HCT116 (cell line): ENCODE results near the gene ABCB10. TPM values are rescaled to one million over a fixed set of nuclear protein-coding genes. Genes with fewer than 3 reads are reported as not detected.

Experiments used
- ATAC-seq: fragments of 200-7000 bp; cut with Tn5 transposase; 2 replicates; pipeline ENCODE4 v1.9.1; 2020; ENCODE audit warnings: mild to moderate bottlenecking, moderate library complexity
- BruUV-seq: library from RNA; stranded (reverse); fragments of 400-500 nt; replicated peaks from 2 replicates; lab custom pipeline; 2021; lab: Mats Ljungman, UMichigan
- CTCF ChIA-PET: fragments of 300-600 bp; sonication (Branson Sonifier 250); formaldehyde crosslinking; loops from one replicate; lab custom pipeline; 2021; ENCODE audit warnings: antibody characterized with exemption; lab: Charles Lee
- POLR2A ChIA-PET: fragments of 300-600, 350-600 bp; sonication (Branson Sonifier 250); formaldehyde crosslinking; loops from one replicate; lab custom pipeline; 2021; ENCODE audit warnings: antibody characterized with exemption; lab: Charles Lee
- RAD21 ChIA-PET, 2 experiments: fragments of 300-600 bp; sonication (Branson Sonifier 250); formaldehyde crosslinking; loops; one replicate each; lab custom pipeline; 2023; ENCODE audit warnings: low total read pairs in 2 of 2; ENCODE audit not compliant: uncharacterized antibody in 2 of 2, unreplicated experiment in 2 of 2, low non-redundant PET in 1 of 2; lab: Charles Lee
- DNase-seq: peaks from one replicate; pipeline ENCODE4 v3.0.0-alpha.2; 2010; ENCODE audit warnings: low read depth, low spot score
- H2AFZ ChIP-seq: fragments of 200-600 bp; shearing (Covaris generic), sonication (generic); 2 replicates; pipeline ENCODE4 v1.6.1; 2017; ENCODE audit warnings: low read depth, mixed run types, mixed read lengths, antibody characterized with exemption, low read length; ENCODE audit not compliant: poor library complexity, severe bottlenecking
- H3K27ac ChIP-seq: 2 replicates; pipeline ENCODE4 v1.5.1; 2012; ENCODE audit warnings: low read depth, low read length
- H3K27me3 ChIP-seq: fragments of 200-600 bp; sonication (generic); 2 replicates; pipeline ENCODE4 v1.6.1; 2016; ENCODE audit warnings: mixed run types, low read length, mixed read lengths; ENCODE audit not compliant: insufficient read depth
- H3K36me3 ChIP-seq, 2 experiments: fragments of 200-500 bp in 1 of 2; fragments of 200-600 bp in 1 of 2; sonication (Bioruptor generic) in 1 of 2; sonication (generic) in 1 of 2; 2 replicates each; pipeline versions ENCODE4 v1.5.1 to v1.6.1; 2014 to 2016; ENCODE audit warnings: low read length in 2 of 2, inconsistent platforms in 1 of 2, mixed read lengths in 1 of 2, mixed run types in 1 of 2; ENCODE audit not compliant: insufficient read depth in 2 of 2, control insufficient read depth in 1 of 2
- H3K4me1 ChIP-seq, 2 experiments: fragments of 200-600 bp in 1 of 2; sonication (generic) in 1 of 2; 2 replicates each; pipeline versions ENCODE4 v1.5.1 to v1.6.1; 2012 to 2017; ENCODE audit warnings: low read length in 2 of 2, inconsistent platforms in 1 of 2, mild to moderate bottlenecking in 1 of 2, mixed read lengths in 1 of 2, mixed run types in 1 of 2, moderate library complexity in 1 of 2; ENCODE audit not compliant: insufficient read depth in 2 of 2, control insufficient read depth in 1 of 2
- H3K4me2 ChIP-seq: fragments of 200-600 bp; sonication (generic); 2 replicates; pipeline ENCODE4 v1.6.1; 2017; ENCODE audit warnings: mixed run types, low read length, mixed read lengths
- H3K4me3 ChIP-seq, 2 experiments: fragments of 200-600 bp in 1 of 2; sonication (generic) in 1 of 2; replicated peaks in 1 of 2; 2 replicates each; pipeline ENCODE4 v1.5.1; 2011 to 2016; ENCODE audit warnings: low read length in 2 of 2, control low read depth in 1 of 2, low read depth in 1 of 2, mild to moderate bottlenecking in 1 of 2, mixed read lengths in 1 of 2, mixed run types in 1 of 2
- H3K79me2 ChIP-seq: fragments of 200-600 bp; sonication (generic); 2 replicates; pipeline ENCODE4 v1.6.1; 2017; ENCODE audit warnings: mild to moderate bottlenecking, mixed run types, low read length, moderate library complexity, mixed read lengths; ENCODE audit not compliant: insufficient read depth
- H3K9ac ChIP-seq: fragments of 200-600 bp; sonication (generic); 2 replicates; pipeline ENCODE4 v1.6.1; 2016; ENCODE audit warnings: low read length, mixed read lengths
- H3K9me2 ChIP-seq: fragments of 200-600 bp; sonication (generic), shearing (Covaris generic); 2 replicates; pipeline ENCODE4 v1.6.1; 2017; ENCODE audit warnings: mixed run types, mild to moderate bottlenecking, moderate library complexity; ENCODE audit not compliant: insufficient read depth
- H3K9me3 ChIP-seq, 2 experiments: fragments of 200-500 bp in 1 of 2; fragments of 200-600 bp in 1 of 2; sonication (Bioruptor generic) in 1 of 2; sonication (generic) in 1 of 2; 2 replicates each; pipeline ENCODE4 v1.6.1; 2014 to 2017; ENCODE audit warnings: low read length in 2 of 2, mixed read lengths in 2 of 2, inconsistent platforms in 1 of 2, low read depth in 1 of 2, mild to moderate bottlenecking in 1 of 2, mixed run types in 1 of 2, moderate library complexity in 1 of 2; ENCODE audit not compliant: control insufficient read depth in 1 of 2, insufficient read depth in 1 of 2
- H4K20me1 ChIP-seq: fragments of 200-600 bp; sonication (generic), shearing (Covaris generic); 2 replicates; pipeline ENCODE4 v1.6.1; 2017; ENCODE audit warnings: mixed run types, mild to moderate bottlenecking, moderate library complexity; ENCODE audit not compliant: insufficient read depth
- CTCF ChIP-seq, 3 experiments: fragments of 200-600 bp in 1 of 3; sonication (generic) in 1 of 3; IDR thresholded peaks in 2 of 3; conservative IDR thresholded peaks in 1 of 3; 2 replicates each; pipeline ENCODE4 v1.5.1; 2012 to 2017; ENCODE audit warnings: low read depth in 2 of 3, low read length in 2 of 3, antibody characterized with exemption in 1 of 3, borderline replicate concordance in 1 of 3, control low read depth in 1 of 3, mild to moderate bottlenecking in 1 of 3, mixed read lengths in 1 of 3, mixed run types in 1 of 3, moderate library complexity in 1 of 3; ENCODE audit not compliant: insufficient read depth in 1 of 3
- EGR1 ChIP-seq: IDR thresholded peaks from 2 replicates; pipeline ENCODE4 v1.6.1; 2012; ENCODE audit warnings: low read depth
- EZH2 ChIP-seq: fragments of 200-600 bp; sonication (generic); IDR thresholded peaks from 2 replicates; pipeline ENCODE4 v1.6.1; 2017; ENCODE audit warnings: antibody characterized with exemption, mixed run types
- EZH2phosphoT487 ChIP-seq: fragments of 200-600 bp; IDR thresholded peaks from 2 replicates; pipeline ENCODE4 v1.6.1; 2018; ENCODE audit warnings: antibody characterized with exemption, borderline replicate concordance
- FOSL1 ChIP-seq: IDR thresholded peaks from 2 replicates; pipeline ENCODE4 v1.6.1; 2012; ENCODE audit warnings: low read depth
- JUND ChIP-seq: IDR thresholded peaks from 2 replicates; pipeline ENCODE4 v1.6.1; 2012
- POLR2AphosphoS5 ChIP-seq: IDR thresholded peaks from 2 replicates; pipeline ENCODE4 v1.6.1; 2011; ENCODE audit warnings: mild to moderate bottlenecking, low read depth, low read length, moderate library complexity
- RAD21 ChIP-seq: IDR thresholded peaks from 2 replicates; pipeline ENCODE4 v1.6.1; 2012; ENCODE audit warnings: low read depth, mild to moderate bottlenecking
- intact Hi-C: fragments of 100-400 bp; cut with micrococcal nuclease; formaldehyde crosslinking; loops from 2 replicates; pipeline ENCODE4 v1.10.0; 2022
- total RNA-seq: library from RNA; stranded (reverse); gene quantifications from one replicate; pipeline ENCODE4 v1.2.1, GENCODE V29; 2021; ENCODE audit not compliant: unreplicated experiment
- TF ChIP-seq, protein P1 (sequence below): IDR thresholded peaks from 2 replicates; pipeline ENCODE4 v1.6.1; 2011; ENCODE audit warnings: mild to moderate bottlenecking, low read length, moderate library complexity; ENCODE audit not compliant: insufficient replicate concordance; ENCODE audit errors: extremely low read depth

The ABCB10 gene
- total RNA-seq, 1 experiment from 2014 or later, result 20.3 TPM

GRCh38 chr1:229603371-229604005, 45.0 kb upstream of the ABCB10 start:
- no peaks in the 10 kb centered on the region for H3K9me2 ChIP-seq
- no peak overlapping the region for H2AFZ ChIP-seq
- intact Hi-C loops, result no loop called here
- no peak for ATAC-seq
- H3K27me3 ChIP-seq, result no peaks in the 10 kb centered on the region
- no peak overlapping the region for H3K4me3 ChIP-seq
- BruUV-seq, result no TSS peak
- ChIA-PET CTCF (no interaction called here), POLR2A (no interaction called here), RAD21 (no interaction called here)
- TF ChIP-seq EZH2, result no peak
- TF ChIP-seq POLR2AphosphoS5, result no peak
- TF ChIP-seq, protein P1, sequence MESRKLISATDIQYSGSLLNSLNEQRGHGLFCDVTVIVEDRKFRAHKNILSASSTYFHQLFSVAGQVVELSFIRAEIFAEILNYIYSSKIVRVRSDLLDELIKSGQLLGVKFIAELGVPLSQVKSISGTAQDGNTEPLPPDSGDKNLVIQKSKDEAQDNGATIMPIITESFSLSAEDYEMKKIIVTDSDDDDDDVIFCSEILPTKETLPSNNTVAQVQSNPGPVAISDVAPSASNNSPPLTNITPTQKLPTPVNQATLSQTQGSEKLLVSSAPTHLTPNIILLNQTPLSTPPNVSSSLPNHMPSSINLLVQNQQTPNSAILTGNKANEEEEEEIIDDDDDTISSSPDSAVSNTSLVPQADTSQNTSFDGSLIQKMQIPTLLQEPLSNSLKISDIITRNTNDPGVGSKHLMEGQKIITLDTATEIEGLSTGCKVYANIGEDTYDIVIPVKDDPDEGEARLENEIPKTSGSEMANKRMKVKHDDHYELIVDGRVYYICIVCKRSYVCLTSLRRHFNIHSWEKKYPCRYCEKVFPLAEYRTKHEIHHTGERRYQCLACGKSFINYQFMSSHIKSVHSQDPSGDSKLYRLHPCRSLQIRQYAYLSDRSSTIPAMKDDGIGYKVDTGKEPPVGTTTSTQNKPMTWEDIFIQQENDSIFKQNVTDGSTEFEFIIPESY, result no peak
- TF ChIP-seq FOSL1, result no peak
- no peak for TF ChIP-seq CTCF (IDR thresholded peaks at IDR 0.05 in 2 of 3, conservative IDR thresholded peaks at IDR 0.05 in 1 of 3; ENCODE audit: borderline replicate concordance in 1 of 3, insufficient read depth in 1 of 3, low read depth in 2 of 3, low read length in 2 of 3)
- no peak for TF ChIP-seq RAD21
- TF ChIP-seq EGR1, result no peak
- TF ChIP-seq JUND, result no peak
- TF ChIP-seq EZH2phosphoT487, result no peak
- no peak overlapping the region for H3K9ac ChIP-seq
- H3K4me2 ChIP-seq, result no peak overlapping the region
- no peaks in the 10 kb centered on the region for H3K9me3 ChIP-seq
- peaks cover 7% of the 10 kb centered on the region for H3K79me2 ChIP-seq
- peaks cover 20 to 31% of the 10 kb centered on the region in 2 experiments; a peak in 3 of 4 replicates for H3K36me3 ChIP-seq
- no peak overlapping the region for H3K27ac ChIP-seq
- no peak for DNase-seq
- no peaks in the 10 kb centered on the region; the same call in 1 of the 2 replicates for H4K20me1 ChIP-seq
- no peaks in the 10 kb centered on the region for H3K4me1 ChIP-seq
